Ishikawa (cell line): ENCODE measurements around the gene ROR1.

Experiments
- CEBPB ChIP-seq: IDR thresholded peaks from 2 replicates; pipeline ENCODE4 v1.6.1; 2012
- CREB1 ChIP-seq: IDR thresholded peaks from 2 replicates; pipeline ENCODE4 v1.6.1; 2012; ENCODE audit warnings: low read depth
- EP300 ChIP-seq: IDR thresholded peaks from 2 replicates; pipeline ENCODE4 v1.6.1; 2012; ENCODE audit warnings: borderline replicate concordance
- FOXM1 ChIP-seq: IDR thresholded peaks from 2 replicates; pipeline ENCODE4 v1.6.1; 2012; ENCODE audit warnings: low read depth, borderline replicate concordance
- MAX ChIP-seq: IDR thresholded peaks from 2 replicates; pipeline ENCODE4 v1.6.1; 2012
- NFIC ChIP-seq: IDR thresholded peaks from 2 replicates; pipeline ENCODE4 v1.6.1; 2012
- RAD21 ChIP-seq: IDR thresholded peaks from 2 replicates; pipeline ENCODE4 v1.6.1; 2012; ENCODE audit warnings: low read depth
- REST ChIP-seq: IDR thresholded peaks from 2 replicates; pipeline ENCODE4 v1.6.1; 2012; ENCODE audit warnings: low read depth, mild to moderate bottlenecking
- TAF1 ChIP-seq: IDR thresholded peaks from 2 replicates; pipeline ENCODE4 v1.6.1; 2012; ENCODE audit warnings: low read depth, mild to moderate bottlenecking
- TCF12 ChIP-seq: IDR thresholded peaks from 2 replicates; pipeline ENCODE4 v1.6.1; 2012; ENCODE audit warnings: low read depth
- TEAD4 ChIP-seq: IDR thresholded peaks from 2 replicates; pipeline ENCODE4 v1.6.1; 2012
- YY1 ChIP-seq: IDR thresholded peaks from 2 replicates; pipeline ENCODE4 v1.6.1; 2012; ENCODE audit warnings: low read depth

- TF ChIP-seq TEAD4 (no peak), REST (no peak), RAD21 (no peak), CEBPB (no peak), NFIC (no peak), CREB1 (no peak), FOXM1 (no peak), EP300 (no peak), TAF1 (no peak), MAX (no peak), YY1 (no peak), TCF12 (no peak)
Observed at GRCh38 chr1:63921802-63922201, 148.0 kb downstream of the ROR1 start.
